K562 (cell line): ENCODE measurements around the gene MAN1B1. TPM values are rescaled to one million over a fixed set of nuclear protein-coding genes. Genes with fewer than 3 reads are reported as not detected.

ENCODE experiments used
- ATF7 ChIP-seq: fragments of 450-650 bp; IDR thresholded peaks from 2 replicates; pipeline ENCODE4 v1.7.1; 2014; ENCODE audit warnings: mild to moderate bottlenecking, moderate library complexity
- BMI1 ChIP-seq: fragments of 150-350 bp; IDR thresholded peaks from 2 replicates; pipeline ENCODE4 v1.6.1; 2014; ENCODE audit warnings: low read length
- BRD9 ChIP-seq: fragments of 450-650 bp; IDR thresholded peaks from 2 replicates; pipeline ENCODE4 v1.6.1; 2018; ENCODE audit warnings: low read depth; ENCODE audit not compliant: partially characterized antibody
- CHD1 ChIP-seq: fragments of 200-600 bp; sonication (generic); IDR thresholded peaks from one replicate; pipeline ENCODE4 v1.6.1; 2012; ENCODE audit warnings: mild to moderate bottlenecking, moderate library complexity, low read length, inconsistent platforms
- ESRRA ChIP-seq: fragments of 450-650 bp; IDR thresholded peaks from 2 replicates; pipeline ENCODE4 v1.6.1; 2014; ENCODE audit warnings: low read depth, mild to moderate bottlenecking, moderate library complexity, borderline replicate concordance
- ETV1 ChIP-seq: fragments of 450-650 bp; conservative IDR thresholded peaks from 2 replicates; pipeline ENCODE4 v1.6.1; 2016; ENCODE audit warnings: missing genetic modification characterization, control low read depth, low read depth, missing compliant biosample characterization
- ETV5 ChIP-seq: sonication (generic); formaldehyde crosslinking; IDR thresholded peaks from 2 replicates; pipeline ENCODE4 v1.4.0; 2020; ENCODE audit warnings: low read depth, mild to moderate bottlenecking, missing genetic modification reagents
- HMGN3 ChIP-seq: IDR thresholded peaks from 2 replicates; pipeline ENCODE4 v1.6.1; 2011; ENCODE audit warnings: borderline replicate concordance, low read depth, mild to moderate bottlenecking, mixed read lengths, low read length; ENCODE audit not compliant: insufficient read length; ENCODE audit errors: extremely low read depth
- HSF4 ChIP-seq: fragments of 250-450 bp; sonication (Bioruptor Pico); IDR thresholded peaks from 2 replicates; pipeline ENCODE4 v2.1.2; 2022; ENCODE audit warnings: mild to moderate bottlenecking, moderate library complexity, borderline replicate concordance
- MBD2 ChIP-seq: sonication (generic); IDR thresholded peaks from 2 replicates; pipeline ENCODE4 v1.6.1; 2016; ENCODE audit warnings: low read depth, borderline replicate concordance
- MYC ChIP-seq, 2 experiments: fragments of 250-450 bp in 1 of 2; sonication (Bioruptor Pico) in 1 of 2; IDR thresholded peaks; 2 replicates each; pipeline versions ENCODE4 v1.5.1 to v1.6.1; 2012 to 2021; ENCODE audit warnings: low read depth in 2 of 2, borderline replicate concordance in 1 of 2, improper control_type of control experiment in 1 of 2, low read length in 1 of 2, mild to moderate bottlenecking in 1 of 2, moderate library complexity in 1 of 2
- NFYB ChIP-seq: IDR thresholded peaks from 2 replicates; pipeline ENCODE4 v1.6.1; 2011; ENCODE audit warnings: mild to moderate bottlenecking, moderate library complexity; ENCODE audit not compliant: insufficient read length; ENCODE audit errors: extremely low read depth
- POLR3A ChIP-seq: IDR thresholded peaks from 2 replicates; pipeline ENCODE4 v1.6.1; 2011; ENCODE audit warnings: borderline replicate concordance, mild to moderate bottlenecking, moderate library complexity; ENCODE audit not compliant: insufficient read length, insufficient read depth; ENCODE audit errors: extremely low read depth
- RCOR1 ChIP-seq, 2 experiments: IDR thresholded peaks; 2 replicates each; pipeline ENCODE4 v1.6.1; 2012; ENCODE audit warnings: low read depth in 2 of 2, low read length in 2 of 2, borderline replicate concordance in 1 of 2, improper control_type of control experiment in 1 of 2
- SMAD1 ChIP-seq: fragments of 150-350 bp; IDR thresholded peaks from 2 replicates; pipeline ENCODE4 v1.6.1; 2014; ENCODE audit warnings: low read length, low read depth; ENCODE audit not compliant: partially characterized antibody
- TAF9B ChIP-seq: fragments of 450-650 bp; IDR thresholded peaks from 2 replicates; pipeline ENCODE4 v1.6.1; 2018; ENCODE audit warnings: mild to moderate bottlenecking; ENCODE audit not compliant: partially characterized antibody
- ZBED1 ChIP-seq: IDR thresholded peaks from 2 replicates; pipeline ENCODE4 v1.6.1; 2014
- ZFX ChIP-seq: sonication (generic); formaldehyde crosslinking; IDR thresholded peaks from 2 replicates; pipeline ENCODE4 v1.8.0; 2022; ENCODE audit warnings: mild to moderate bottlenecking, missing genetic modification reagents, moderate library complexity
- ZNF121 ChIP-seq: sonication (generic); formaldehyde crosslinking; conservative IDR thresholded peaks from 2 replicates; pipeline ENCODE4 v1.8.0; 2022; ENCODE audit warnings: missing genetic modification reagents
- ZNF263 ChIP-seq: sonication (generic); formaldehyde crosslinking; IDR thresholded peaks from 2 replicates; pipeline ENCODE4 v1.8.0; 2022; ENCODE audit warnings: mild to moderate bottlenecking, missing genetic modification reagents, borderline replicate concordance
- ZNF354B ChIP-seq: fragments of 250-450 bp; sonication (Bioruptor Pico); IDR thresholded peaks from 2 replicates; pipeline ENCODE4 v1.4.0; 2020
- ZNF431 ChIP-seq: sonication (generic); formaldehyde crosslinking; IDR thresholded peaks from 2 replicates; pipeline ENCODE4 v1.8.0; 2022; ENCODE audit warnings: mild to moderate bottlenecking, missing genetic modification reagents
- ZNF644 ChIP-seq: fragments of 200-800 bp; sonication (Bioruptor generic); IDR thresholded peaks from 2 replicates; pipeline ENCODE4 v1.6.1; 2016; ENCODE audit warnings: low read depth, missing genetic modification characterization, missing compliant biosample characterization
- polyA plus RNA-seq, 8 experiments: library from polyadenylated mRNA; depleted of rRNA in 4 of 8; stranded (reverse) in 5 of 8; unstranded in 3 of 8; fragments of >200 nt; fragmentation: Nextera tagmentation in 2 of 8; fragmentation: Illumina TruSeq in 1 of 8; extraction: Ambion mirVana in 2 of 8; extraction: Trizol in 1 of 8; gene quantifications; 2 replicates each; pipeline versions ENCODE4 v1.2.1 to v1.2.3, GENCODE V29; 2011 to 2014; ENCODE audit warnings: inconsistent platforms in 1 of 8, missing spikeins in 1 of 8
- total RNA-seq, 7 experiments: library from RNA; depleted of rRNA in 6 of 7; stranded (reverse); fragments of >200 nt in 6 of 7; fragmentation: Illumina TruSeq in 2 of 7; extraction: Trizol in 2 of 7; gene quantifications; 2 replicates each; pipeline versions ENCODE4 v1.2.1 to v1.2.3, GENCODE V29; 2011 to 2021; ENCODE audit warnings: low replicate concordance in 1 of 7
- TF ChIP-seq, protein P1 (sequence below): fragments of 250-450 bp; sonication (Bioruptor Pico); IDR thresholded peaks from 2 replicates; pipeline ENCODE4 v1.5.0; 2021
- TF ChIP-seq, protein P2 (sequence below): fragments of 450-650 bp; formaldehyde crosslinking; IDR thresholded peaks from 2 replicates; pipeline ENCODE4 v1.4.0; 2020; ENCODE audit warnings: mild to moderate bottlenecking, moderate library complexity
- TF ChIP-seq, protein P3 (sequence below), 2 experiments: fragments of 250-450 bp in 1 of 2; fragments of 450-650 bp in 1 of 2; sonication (Bioruptor Pico) in 1 of 2; IDR thresholded peaks; 2 replicates each; pipeline versions ENCODE4 v1.6.1 to v1.8.0; 2016 to 2021; ENCODE audit warnings: mild to moderate bottlenecking in 2 of 2, moderate library complexity in 2 of 2, missing compliant biosample characterization in 1 of 2, missing genetic modification characterization in 1 of 2

Gene MAN1B1
- total and polyA plus RNA-seq, 9 of the 15 experiments (the other 6 are each of a cell fraction or from before 2014, with no cell fraction given): 0.55 to 36.6 (median 27.3) TPM

DNA sequence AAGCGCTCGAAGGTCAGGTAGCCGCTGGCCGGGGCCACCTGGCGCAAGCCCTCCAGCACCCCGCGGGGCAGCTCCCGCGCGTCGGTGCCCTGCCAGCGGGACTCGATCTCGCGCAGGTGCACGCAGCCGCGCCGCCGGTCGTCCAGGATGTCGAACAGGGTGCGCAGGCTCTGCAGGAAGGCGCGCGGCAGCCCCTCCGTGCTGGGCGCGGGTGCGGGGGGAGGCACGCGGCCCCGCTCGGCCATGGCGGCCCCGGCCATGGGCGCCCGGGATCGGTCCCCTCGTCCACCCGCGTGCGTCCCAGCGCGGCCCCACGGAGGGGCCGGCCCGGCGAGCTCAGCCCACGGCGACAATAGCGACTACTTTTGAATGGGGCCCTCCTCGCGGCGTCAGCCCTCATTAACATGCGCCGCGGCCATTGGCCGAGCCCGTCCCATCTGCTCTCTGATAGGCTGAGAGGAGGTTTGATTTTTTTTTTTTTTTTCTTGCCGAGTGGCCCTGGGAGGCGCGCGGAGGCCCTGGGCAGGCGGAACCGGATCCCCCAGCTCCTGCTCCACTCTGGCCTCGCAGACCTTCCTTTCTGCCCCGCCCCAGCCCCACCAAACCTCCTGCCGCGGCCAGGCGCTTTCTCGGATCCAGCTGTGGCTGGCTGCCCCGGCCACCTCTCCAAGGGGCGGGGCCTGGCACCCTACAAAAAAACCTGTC lies 16.4 kb upstream of the MAN1B1 start, which contains the start of gene SAPCD2 (continued):
- peak; percentile 83; the same call in 1 of the 2 replicates for TF ChIP-seq MYC (IDR thresholded peaks at IDR 0.05; ENCODE audit: low read depth, low read length)
- TF ChIP-seq MYC (CRISPR knock-in tag; IDR thresholded peaks at IDR 0.05; ENCODE audit: borderline replicate concordance, low read depth): no peak
- peak; percentile 51 for TF ChIP-seq NFYB
- TF ChIP-seq HSF4: no peak
- TF ChIP-seq ZNF644 (tag): no peak
- peak; percentile 53 for TF ChIP-seq ATF7
- peak; percentile 74 for TF ChIP-seq HMGN3
- no peak for TF ChIP-seq ESRRA
- TF ChIP-seq ZNF354B (CRISPR knock-in tag): no peak
- no peak for TF ChIP-seq BRD9
- peak; percentile 22 for TF ChIP-seq SMAD1
- TF ChIP-seq TAF9B: no peak
- TF ChIP-seq ZNF263 (CRISPR knock-in tag): no peak
- peak; percentile 42; the same call in 1 of the 2 replicates for TF ChIP-seq ETV5 (CRISPR knock-in tag)
- TF ChIP-seq ETV1 (tag): 0 out of 2 replicates have a peak, but pooled peaks have one; percentile 42
- TF ChIP-seq, protein P1, sequence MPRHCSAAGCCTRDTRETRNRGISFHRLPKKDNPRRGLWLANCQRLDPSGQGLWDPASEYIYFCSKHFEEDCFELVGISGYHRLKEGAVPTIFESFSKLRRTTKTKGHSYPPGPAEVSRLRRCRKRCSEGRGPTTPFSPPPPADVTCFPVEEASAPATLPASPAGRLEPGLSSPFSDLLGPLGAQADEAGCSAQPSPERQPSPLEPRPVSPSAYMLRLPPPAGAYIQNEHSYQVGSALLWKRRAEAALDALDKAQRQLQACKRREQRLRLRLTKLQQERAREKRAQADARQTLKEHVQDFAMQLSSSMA (CRISPR knock-in tag): no peak
- TF ChIP-seq, protein P2, sequence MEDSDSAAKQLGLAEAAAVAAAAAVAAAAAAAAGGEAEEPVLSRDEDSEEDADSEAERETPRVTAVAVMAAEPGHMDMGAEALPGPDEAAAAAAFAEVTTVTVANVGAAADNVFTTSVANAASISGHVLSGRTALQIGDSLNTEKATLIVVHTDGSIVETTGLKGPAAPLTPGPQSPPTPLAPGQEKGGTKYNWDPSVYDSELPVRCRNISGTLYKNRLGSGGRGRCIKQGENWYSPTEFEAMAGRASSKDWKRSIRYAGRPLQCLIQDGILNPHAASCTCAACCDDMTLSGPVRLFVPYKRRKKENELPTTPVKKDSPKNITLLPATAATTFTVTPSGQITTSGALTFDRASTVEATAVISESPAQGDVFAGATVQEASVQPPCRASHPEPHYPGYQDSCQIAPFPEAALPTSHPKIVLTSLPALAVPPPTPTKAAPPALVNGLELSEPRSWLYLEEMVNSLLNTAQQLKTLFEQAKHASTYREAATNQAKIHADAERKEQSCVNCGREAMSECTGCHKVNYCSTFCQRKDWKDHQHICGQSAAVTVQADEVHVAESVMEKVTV (CRISPR knock-in tag): no peak
- TF ChIP-seq, protein P3, sequence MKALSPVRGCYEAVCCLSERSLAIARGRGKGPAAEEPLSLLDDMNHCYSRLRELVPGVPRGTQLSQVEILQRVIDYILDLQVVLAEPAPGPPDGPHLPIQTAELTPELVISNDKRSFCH (CRISPR knock-in tag; IDR thresholded peaks at IDR 0.05): no peak
- TF ChIP-seq, protein P3 (tag; IDR thresholded peaks at IDR 0.05): 0 out of 2 replicates have a peak, but pooled peaks have one; percentile 16
- TF ChIP-seq ZNF121 (CRISPR knock-in tag): no peak
- peak; percentile 57 for TF ChIP-seq CHD1
- no peak for TF ChIP-seq ZNF431
- peak; percentile 50; the same call in 1 of the 2 replicates for TF ChIP-seq MBD2
- peak in 1 of 2 experiments; percentile 53; a peak in 3 of 4 replicates for TF ChIP-seq RCOR1 (IDR thresholded peaks at IDR 0.05; ENCODE audit: borderline replicate concordance in 1 of 2, low read depth in 2 of 2, low read length in 2 of 2)
- no peak for TF ChIP-seq BMI1
- no peak for TF ChIP-seq POLR3A
- no peak; the same call in 1 of the 2 replicates for TF ChIP-seq ZFX (CRISPR knock-in tag)
- TF ChIP-seq ZBED1: no peak
